K562 (cell line): ENCODE results near the gene HNRNPD. TPM values are rescaled to one million over a fixed set of nuclear protein-coding genes. Genes with fewer than 3 reads are reported as not detected.

Experiments used
- ATAC-seq: fragments of 200-7000 bp; cut with Tn5 transposase; 3 replicates; pipeline ENCODE4 v1.9.1; 2020; ENCODE audit warnings: moderate library complexity
- BruUV-seq: library from RNA; stranded (reverse); fragments of 400-500 nt; replicated peaks from 2 replicates; lab custom pipeline; 2021; lab: Mats Ljungman, UMichigan
- CTCF ChIA-PET: fragments of 300-600 bp; formaldehyde crosslinking; extraction: SDS; loops from one replicate; lab custom pipeline; 2021; ENCODE audit warnings: low intra/inter-chr PET ratio; lab: Yijun Ruan, JAX
- POLR2A ChIA-PET: fragments of 300-600, 350-650 bp; sonication (Branson Sonifier 250); formaldehyde crosslinking; extraction: SDS; loops from one replicate; lab custom pipeline; 2021; ENCODE audit warnings: antibody characterized with exemption, inconsistent platforms; lab: Yijun Ruan, JAX
- DNase-seq, 4 experiments: peaks; one replicate each; pipeline versions ENCODE4 v3.0.0 to v3.0.0-alpha.2; 2011 to 2018; ENCODE audit warnings: low spot score in 3 of 4, mixed read lengths in 3 of 4; ENCODE audit errors: extremely low read depth in 1 of 4
- FAIRE-seq: peaks from 2 replicates; lab custom pipeline; 2011; peaks lifted over from hg19 to GRCh38; lab: Jason Lieb, UNC
- H2AFZ ChIP-seq: 2 replicates; pipeline ENCODE4 v1.6.0; 2011; ENCODE audit warnings: low read depth, low read length, control low read depth, inconsistent platforms
- H3K27ac ChIP-seq: fragments of 200-600 bp; 3 replicates; pipeline ENCODE4 v1.8.0; 2011; ENCODE audit warnings: low read depth, mild to moderate bottlenecking, control low read depth, inconsistent platforms, low read length, moderate library complexity, mixed read lengths; ENCODE audit errors: extremely low read depth
- H3K27me3 ChIP-seq, 2 experiments: fragments of 300-600 bp in 1 of 2; 2 replicates in 1 of 2; 3 replicates in 1 of 2; pipeline versions ENCODE4 v1.6.0 to v1.8.0; 2011; ENCODE audit warnings: inconsistent platforms in 2 of 2, low read length in 2 of 2, mild to moderate bottlenecking in 1 of 2, mixed read lengths in 1 of 2, moderate library complexity in 1 of 2; ENCODE audit not compliant: control insufficient read depth in 2 of 2, insufficient read depth in 2 of 2
- H3K36me3 ChIP-seq: fragments of 300-600 bp; 3 replicates; pipeline ENCODE4 v1.8.0; 2011; ENCODE audit warnings: mild to moderate bottlenecking, low read length, inconsistent platforms; ENCODE audit not compliant: control insufficient read depth, insufficient read depth
- H3K4me1 ChIP-seq, 2 experiments: fragments of 200-600 bp in 1 of 2; replicated peaks in 1 of 2; 2 replicates in 1 of 2; 3 replicates in 1 of 2; pipeline versions ENCODE4 v1.5.1 to v1.8.0; 2011; ENCODE audit warnings: inconsistent platforms in 2 of 2, low read length in 2 of 2, mild to moderate bottlenecking in 1 of 2, mixed read lengths in 1 of 2, moderate library complexity in 1 of 2; ENCODE audit not compliant: control insufficient read depth in 2 of 2, insufficient read depth in 2 of 2
- H3K4me2 ChIP-seq: 2 replicates; pipeline ENCODE4 v1.6.1; 2011; ENCODE audit warnings: low read length, control low read depth, inconsistent platforms, mixed read lengths; ENCODE audit not compliant: insufficient read depth
- H3K4me3 ChIP-seq: fragments of 200-600 bp; sonication (generic), shearing (Covaris generic); 2 replicates; pipeline ENCODE4 v1.5.1; 2016; ENCODE audit warnings: control low read depth, inconsistent platforms
- H3K79me2 ChIP-seq: fragments of 200-600 bp; 3 replicates; pipeline ENCODE4 v1.8.0; 2011; ENCODE audit warnings: low read length, inconsistent platforms; ENCODE audit not compliant: control insufficient read depth, insufficient read depth
- H3K9ac ChIP-seq, 2 experiments: 2 replicates each; pipeline versions ENCODE4 v1.6.0 to v1.6.1; 2011; ENCODE audit warnings: low read depth in 2 of 2, low read length in 2 of 2, control low read depth in 1 of 2, inconsistent platforms in 1 of 2, mild to moderate bottlenecking in 1 of 2, mixed read lengths in 1 of 2; ENCODE audit not compliant: insufficient read depth in 1 of 2
- H3K9me1 ChIP-seq: one replicate; pipeline ENCODE4 v1.6.0; 2011; ENCODE audit warnings: inconsistent platforms, mild to moderate bottlenecking, low read length, moderate library complexity; ENCODE audit not compliant: control insufficient read depth, insufficient read depth
- H3K9me3 ChIP-seq: replicated peaks from 2 replicates; pipeline ENCODE4 v1.5.1; 2011; ENCODE audit warnings: low read depth, low read length, inconsistent platforms; ENCODE audit not compliant: control insufficient read depth, insufficient read depth
- H4K20me1 ChIP-seq: replicated peaks from 2 replicates; pipeline ENCODE4 v1.6.1; 2011; ENCODE audit warnings: low read length, inconsistent platforms, mixed read lengths; ENCODE audit not compliant: control insufficient read depth, insufficient read depth
- JUNB ChIP-seq: fragments of 450-650 bp; formaldehyde crosslinking; conservative IDR thresholded peaks from 2 replicates; pipeline ENCODE4 v1.4.0; 2020; ENCODE audit warnings: mild to moderate bottlenecking
- ZBTB40 ChIP-seq, 2 experiments: fragments of 450-650 bp in 1 of 2; sonication (generic) in 1 of 2; formaldehyde crosslinking in 1 of 2; IDR thresholded peaks; 2 replicates each; pipeline versions ENCODE4 v1.7.1 to v1.9.0; 2016 to 2022; ENCODE audit warnings: inconsistent platforms in 1 of 2, mild to moderate bottlenecking in 1 of 2, missing genetic modification reagents in 1 of 2
- ZNF184 ChIP-seq: sonication (generic); formaldehyde crosslinking; IDR thresholded peaks from 2 replicates; pipeline ENCODE4 v1.5.0; 2020; ENCODE audit warnings: missing genetic modification reagents
- in situ Hi-C: fragments of 300-500 bp; cut with MboI; formaldehyde crosslinking; loops from 4 replicates; pipeline ENCODE4 v1.15.0; 2018; ENCODE audit warnings: inconsistent platforms, mixed read lengths
- intact Hi-C: fragments of 100-400 bp; cut with micrococcal nuclease; formaldehyde crosslinking; loops from 2 replicates; pipeline ENCODE4 v1.14.2; 2022
- polyA plus RNA-seq, 8 experiments: library from polyadenylated mRNA; depleted of rRNA in 4 of 8; stranded (reverse) in 5 of 8; unstranded in 3 of 8; fragments of >200 nt; fragmentation: Nextera tagmentation in 2 of 8; fragmentation: Illumina TruSeq in 1 of 8; extraction: Ambion mirVana in 2 of 8; extraction: Trizol in 1 of 8; gene quantifications; 2 replicates each; pipeline versions ENCODE4 v1.2.1 to v1.2.3, GENCODE V29; 2011 to 2014; ENCODE audit warnings: inconsistent platforms in 1 of 8, missing spikeins in 1 of 8
- total RNA-seq, 7 experiments: library from RNA; depleted of rRNA in 6 of 7; stranded (reverse); fragments of >200 nt in 6 of 7; fragmentation: Illumina TruSeq in 2 of 7; extraction: Trizol in 2 of 7; gene quantifications; 2 replicates each; pipeline versions ENCODE4 v1.2.1 to v1.2.3, GENCODE V29; 2011 to 2021; ENCODE audit warnings: low replicate concordance in 1 of 7
- TF ChIP-seq, protein P1 (sequence below): IDR thresholded peaks from 3 replicates; pipeline ENCODE4 v1.6.1; 2011; ENCODE audit warnings: borderline replicate concordance, mild to moderate bottlenecking; ENCODE audit not compliant: insufficient read length, insufficient read depth

HNRNPD gene
- total and polyA plus RNA-seq, 9 of the 15 experiments (the other 6 are each of a cell fraction or from before 2014, with no cell fraction given): 92.4 to 955 (median 160) TPM

- TF ChIP-seq, protein P1, sequence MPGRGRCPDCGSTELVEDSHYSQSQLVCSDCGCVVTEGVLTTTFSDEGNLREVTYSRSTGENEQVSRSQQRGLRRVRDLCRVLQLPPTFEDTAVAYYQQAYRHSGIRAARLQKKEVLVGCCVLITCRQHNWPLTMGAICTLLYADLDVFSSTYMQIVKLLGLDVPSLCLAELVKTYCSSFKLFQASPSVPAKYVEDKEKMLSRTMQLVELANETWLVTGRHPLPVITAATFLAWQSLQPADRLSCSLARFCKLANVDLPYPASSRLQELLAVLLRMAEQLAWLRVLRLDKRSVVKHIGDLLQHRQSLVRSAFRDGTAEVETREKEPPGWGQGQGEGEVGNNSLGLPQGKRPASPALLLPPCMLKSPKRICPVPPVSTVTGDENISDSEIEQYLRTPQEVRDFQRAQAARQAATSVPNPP: no peak
- TF ChIP-seq JUNB (CRISPR knock-in tag) (no peak), ZNF184 (CRISPR knock-in tag) (no peak), ZBTB40 (IDR thresholded peaks at IDR 0.05) (no peak), ZBTB40 (CRISPR knock-in tag; IDR thresholded peaks at IDR 0.05) (no peak)
- in situ Hi-C loops: no loop called here
- ATAC-seq (no peak), DNase-seq (no peak), FAIRE-seq (peak; percentile 60)
- Histone ChIP-seq H3K4me1 (no peaks in the 10 kb centered on the region), H3K36me3 (peaks cover 20% of the 10 kb centered on the region), H2AFZ (no peak overlapping the region), H3K9me3 (no peaks in the 10 kb centered on the region), H3K4me2 (no peak overlapping the region), H3K4me3 (no peak overlapping the region), H3K79me2 (no peaks in the 10 kb centered on the region), H3K9me1 (no peaks in the 10 kb centered on the region), H3K9ac (no peak overlapping the region), H3K27ac (no peak overlapping the region), H3K27me3 (no peaks in the 10 kb centered on the region), H4K20me1 (no peaks in the 10 kb centered on the region)
- ChIA-PET POLR2A (no interaction called here), CTCF (no interaction called here)
- no TSS peak for BruUV-seq
- intact Hi-C loops: no loop called here
Measured at GRCh38 chr4:82346126-82346525, 27.7 kb downstream of the HNRNPD start.
